ENCODE measurements around the gene DGKB.

DGKB gene

GRCh38 chr7:14156436-14156835 lies 746.1 kb downstream of the DGKB start:
- no peak overlapping the region for H3K27ac ChIP-seq (ENCODE audit: low read length)
- H3K27me3 ChIP-seq (ENCODE audit: low read depth, low read length): no peaks in the 10 kb centered on the region
- H3K4me3 ChIP-seq (ENCODE audit: low read depth in 1 of 2, low read length in 2 of 2): no peak overlapping the region
- H3K9me3 ChIP-seq (ENCODE audit: control insufficient read depth in 1 of 2, low read length in 2 of 2): no peaks in the 10 kb centered on the region
- no peaks in the 10 kb centered on the region for H3K4me1 ChIP-seq (ENCODE audit: control insufficient read depth in 1 of 2, insufficient read depth in 2 of 2, low read length in 2 of 2)
- no peaks in the 10 kb centered on the region for H3K36me3 ChIP-seq (ENCODE audit: control insufficient read depth in 1 of 2, insufficient read depth in 2 of 2, low read length in 2 of 2)

- Histone ChIP-seq H3K9me3 (ENCODE audit: control insufficient read depth in 1 of 2, low read length in 2 of 2) (no peaks in the 10 kb centered on the region), H3K27ac (ENCODE audit: low read length) (no peak overlapping the region), H3K4me3 (ENCODE audit: low read depth in 1 of 2, low read length in 2 of 2) (no peak overlapping the region), H3K36me3 (ENCODE audit: control insufficient read depth in 1 of 2, insufficient read depth in 2 of 2, low read length in 2 of 2) (no peaks in the 10 kb centered on the region), H3K27me3 (ENCODE audit: low read depth, low read length) (no peaks in the 10 kb centered on the region), H3K4me1 (ENCODE audit: control insufficient read depth in 1 of 2, insufficient read depth in 2 of 2, low read length in 2 of 2) (no peaks in the 10 kb centered on the region)
Observed at GRCh38 chr7:14148974-14149373, 753.6 kb downstream of the DGKB start.

GRCh38 chr7:14147532-14147931 lies 755.0 kb downstream of the DGKB start:
- Histone ChIP-seq H3K4me3 (ENCODE audit: low read depth in 1 of 2, low read length in 2 of 2) (no peak overlapping the region), H3K36me3 (ENCODE audit: control insufficient read depth in 1 of 2, insufficient read depth in 2 of 2, low read length in 2 of 2) (no peaks in the 10 kb centered on the region)

GRCh38 chr7:14144538-14144937 lies 758.0 kb downstream of the DGKB start:
- Histone ChIP-seq H3K27me3 (ENCODE audit: low read depth, low read length) (no peaks in the 10 kb centered on the region), H3K4me1 (ENCODE audit: control insufficient read depth in 1 of 2, insufficient read depth in 2 of 2, low read length in 2 of 2) (no peaks in the 10 kb centered on the region), H3K36me3 (ENCODE audit: control insufficient read depth in 1 of 2, insufficient read depth in 2 of 2, low read length in 2 of 2) (no peaks in the 10 kb centered on the region), H3K27ac (ENCODE audit: low read length) (no peak overlapping the region), H3K4me3 (ENCODE audit: low read depth in 1 of 2, low read length in 2 of 2) (no peak overlapping the region), H3K9me3 (ENCODE audit: control insufficient read depth in 1 of 2, low read length in 2 of 2) (no peaks in the 10 kb centered on the region)

More at GRCh38 chr7:14147532-14147931, 755.0 kb downstream of the DGKB start:
- Histone ChIP-seq H3K9me3 (ENCODE audit: control insufficient read depth in 1 of 2, low read length in 2 of 2) (no peaks in the 10 kb centered on the region), H3K27me3 (ENCODE audit: low read depth, low read length) (no peaks in the 10 kb centered on the region), H3K4me1 (ENCODE audit: control insufficient read depth in 1 of 2, insufficient read depth in 2 of 2, low read length in 2 of 2) (no peaks in the 10 kb centered on the region), H3K27ac (ENCODE audit: low read length) (no peak overlapping the region)

- Histone ChIP-seq H3K27ac (ENCODE audit: low read length) (no peak overlapping the region), H3K4me1 (ENCODE audit: control insufficient read depth in 1 of 2, insufficient read depth in 2 of 2, low read length in 2 of 2) (no peaks in the 10 kb centered on the region), H3K9me3 (ENCODE audit: control insufficient read depth in 1 of 2, low read length in 2 of 2) (no peaks in the 10 kb centered on the region), H3K36me3 (ENCODE audit: control insufficient read depth in 1 of 2, insufficient read depth in 2 of 2, low read length in 2 of 2) (no peaks in the 10 kb centered on the region), H3K4me3 (ENCODE audit: low read depth in 1 of 2, low read length in 2 of 2) (no peak overlapping the region), H3K27me3 (ENCODE audit: low read depth, low read length) (no peaks in the 10 kb centered on the region)
Observed at GRCh38 chr7:14144109-14144508, 758.4 kb downstream of the DGKB start.

GRCh38 chr7:14137676-14138075 lies 764.9 kb downstream of the DGKB start:
- no peaks in the 10 kb centered on the region for H3K27me3 ChIP-seq (ENCODE audit: low read depth, low read length)
- H3K4me3 ChIP-seq (ENCODE audit: low read depth in 1 of 2, low read length in 2 of 2): no peak overlapping the region
- H3K27ac ChIP-seq (ENCODE audit: low read length): no peak overlapping the region
- H3K9me3 ChIP-seq (ENCODE audit: control insufficient read depth in 1 of 2, low read length in 2 of 2): no peaks in the 10 kb centered on the region
- H3K36me3 ChIP-seq (ENCODE audit: control insufficient read depth in 1 of 2, insufficient read depth in 2 of 2, low read length in 2 of 2): no peaks in the 10 kb centered on the region
- no peaks in the 10 kb centered on the region for H3K4me1 ChIP-seq (ENCODE audit: control insufficient read depth in 1 of 2, insufficient read depth in 2 of 2, low read length in 2 of 2)

GRCh38 chr7:14133752-14134151 lies 768.8 kb downstream of the DGKB start:
- Histone ChIP-seq H3K36me3 (ENCODE audit: control insufficient read depth in 1 of 2, insufficient read depth in 2 of 2, low read length in 2 of 2) (no peaks in the 10 kb centered on the region), H3K4me3 (ENCODE audit: low read depth in 1 of 2, low read length in 2 of 2) (no peak overlapping the region), H3K9me3 (ENCODE audit: control insufficient read depth in 1 of 2, low read length in 2 of 2) (no peaks in the 10 kb centered on the region), H3K27ac (ENCODE audit: low read length) (no peak overlapping the region), H3K27me3 (ENCODE audit: low read depth, low read length) (no peaks in the 10 kb centered on the region), H3K4me1 (ENCODE audit: control insufficient read depth in 1 of 2, insufficient read depth in 2 of 2, low read length in 2 of 2) (no peaks in the 10 kb centered on the region)

- Histone ChIP-seq H3K36me3 (ENCODE audit: control insufficient read depth in 1 of 2, insufficient read depth in 2 of 2, low read length in 2 of 2) (no peaks in the 10 kb centered on the region), H3K9me3 (ENCODE audit: control insufficient read depth in 1 of 2, low read length in 2 of 2) (no peaks in the 10 kb centered on the region), H3K4me1 (ENCODE audit: control insufficient read depth in 1 of 2, insufficient read depth in 2 of 2, low read length in 2 of 2) (no peaks in the 10 kb centered on the region), H3K27me3 (ENCODE audit: low read depth, low read length) (no peaks in the 10 kb centered on the region), H3K27ac (ENCODE audit: low read length) (no peak overlapping the region), H3K4me3 (ENCODE audit: low read depth in 1 of 2, low read length in 2 of 2) (no peak overlapping the region)
Observed at GRCh38 chr7:14125998-14126397, 776.6 kb downstream of the DGKB start.

- Histone ChIP-seq H3K27ac (ENCODE audit: low read length) (no peak overlapping the region), H3K9me3 (ENCODE audit: control insufficient read depth in 1 of 2, low read length in 2 of 2) (no peaks in the 10 kb centered on the region), H3K4me1 (ENCODE audit: control insufficient read depth in 1 of 2, insufficient read depth in 2 of 2, low read length in 2 of 2) (no peaks in the 10 kb centered on the region), H3K4me3 (ENCODE audit: low read depth in 1 of 2, low read length in 2 of 2) (no peak overlapping the region), H3K27me3 (ENCODE audit: low read depth, low read length) (no peaks in the 10 kb centered on the region), H3K36me3 (ENCODE audit: control insufficient read depth in 1 of 2, insufficient read depth in 2 of 2, low read length in 2 of 2) (no peaks in the 10 kb centered on the region)
Observed at GRCh38 chr7:14124716-14125115, 777.8 kb downstream of the DGKB start.

GRCh38 chr7:14123923-14124322 lies 778.6 kb downstream of the DGKB start:
- Histone ChIP-seq H3K9me3 (ENCODE audit: control insufficient read depth in 1 of 2, low read length in 2 of 2) (no peaks in the 10 kb centered on the region), H3K27me3 (ENCODE audit: low read depth, low read length) (no peaks in the 10 kb centered on the region), H3K27ac (ENCODE audit: low read length) (no peak overlapping the region), H3K4me1 (ENCODE audit: control insufficient read depth in 1 of 2, insufficient read depth in 2 of 2, low read length in 2 of 2) (no peaks in the 10 kb centered on the region), H3K4me3 (ENCODE audit: low read depth in 1 of 2, low read length in 2 of 2) (no peak overlapping the region), H3K36me3 (ENCODE audit: control insufficient read depth in 1 of 2, insufficient read depth in 2 of 2, low read length in 2 of 2) (no peaks in the 10 kb centered on the region)

- no peak overlapping the region for H3K27ac ChIP-seq (ENCODE audit: low read length)
- H3K4me3 ChIP-seq (ENCODE audit: low read depth in 1 of 2, low read length in 2 of 2): no peak overlapping the region
- H3K9me3 ChIP-seq (ENCODE audit: control insufficient read depth in 1 of 2, low read length in 2 of 2): no peaks in the 10 kb centered on the region
- H3K27me3 ChIP-seq (ENCODE audit: low read depth, low read length): no peaks in the 10 kb centered on the region
- H3K36me3 ChIP-seq (ENCODE audit: control insufficient read depth in 1 of 2, insufficient read depth in 2 of 2, low read length in 2 of 2): no peaks in the 10 kb centered on the region
- H3K4me1 ChIP-seq (ENCODE audit: control insufficient read depth in 1 of 2, insufficient read depth in 2 of 2, low read length in 2 of 2): no peaks in the 10 kb centered on the region
Observed at GRCh38 chr7:14115701-14116100, 786.9 kb downstream of the DGKB start.

- H3K36me3 ChIP-seq (ENCODE audit: control insufficient read depth in 1 of 2, insufficient read depth in 2 of 2, low read length in 2 of 2): no peaks in the 10 kb centered on the region
- H3K27me3 ChIP-seq (ENCODE audit: low read depth, low read length): no peaks in the 10 kb centered on the region
- peaks cover 0 to 2% of the 10 kb centered on the region in 2 donors for H3K9me3 ChIP-seq (ENCODE audit: control insufficient read depth in 1 of 2, low read length in 2 of 2)
- no peak overlapping the region for H3K27ac ChIP-seq (ENCODE audit: low read length)
- H3K4me1 ChIP-seq (ENCODE audit: control insufficient read depth in 1 of 2, insufficient read depth in 2 of 2, low read length in 2 of 2): no peaks in the 10 kb centered on the region
- no peak overlapping the region for H3K4me3 ChIP-seq (ENCODE audit: low read depth in 1 of 2, low read length in 2 of 2)
Observed at GRCh38 chr7:14104861-14105260, 797.7 kb downstream of the DGKB start.

All from muscle layer of duodenum (tissue), 2 donors.